GM23338 (cell line): ENCODE measurements around the gene CLTA. TPM values are rescaled to one million over a fixed set of nuclear protein-coding genes. Genes with fewer than 3 reads are reported as not detected.

Experiments
- ATAC-seq: fragments of 200-7000 bp; cut with Tn5 transposase; 3 replicates; pipeline ENCODE4 v1.9.1; 2020
- DNase-seq: peaks from one replicate; pipeline ENCODE4 v3.0.0-alpha.2; 2015; ENCODE audit warnings: low spot score
- H2AFZ ChIP-seq: fragments of 200-600 bp; sonication (generic); 2 replicates; pipeline ENCODE4 v1.8.0; 2016; ENCODE audit warnings: antibody characterized with exemption, mild to moderate bottlenecking, moderate library complexity
- H3F3A ChIP-seq: fragments of 200-600 bp; sonication (generic); replicated peaks from 2 replicates; pipeline ENCODE4 v1.8.0; 2017; ENCODE audit warnings: antibody characterized with exemption, mixed run types, low read depth
- H3K27ac ChIP-seq: fragments of 200-600 bp; sonication (generic); 2 replicates; pipeline ENCODE4 v1.6.1; 2016; ENCODE audit warnings: low read depth
- H3K27me3 ChIP-seq: fragments of 200-600 bp; sonication (generic); 2 replicates; pipeline ENCODE4 v1.8.0; 2016; ENCODE audit warnings: mild to moderate bottlenecking, mixed run types, moderate library complexity; ENCODE audit not compliant: insufficient read depth
- H3K36me3 ChIP-seq: fragments of 200-600 bp; sonication (generic); 2 replicates; pipeline ENCODE4 v1.8.0; 2016; ENCODE audit warnings: mild to moderate bottlenecking; ENCODE audit not compliant: insufficient read depth
- H3K4me1 ChIP-seq: fragments of 200-600 bp; sonication (generic); 2 replicates; pipeline ENCODE4 v1.8.0; 2016; ENCODE audit warnings: mild to moderate bottlenecking, moderate library complexity; ENCODE audit not compliant: insufficient read depth
- H3K4me2 ChIP-seq: fragments of 200-600 bp; sonication (generic); 2 replicates; pipeline ENCODE4 v1.7.1; 2017; ENCODE audit warnings: mixed run types
- H3K4me3 ChIP-seq: fragments of 200-600 bp; sonication (generic); 2 replicates; pipeline ENCODE4 v1.6.1; 2016; ENCODE audit warnings: mixed run types
- H3K79me2 ChIP-seq: fragments of 200-600 bp; sonication (generic); replicated peaks from 2 replicates; pipeline ENCODE4 v1.8.0; 2017; ENCODE audit warnings: mild to moderate bottlenecking; ENCODE audit not compliant: insufficient read depth
- H3K9me2 ChIP-seq: fragments of 200-600 bp; sonication (generic); 2 replicates; pipeline ENCODE4 v1.8.0; 2017; ENCODE audit not compliant: insufficient read depth
- H4K20me1 ChIP-seq: fragments of 200-600 bp; sonication (generic); replicated peaks from 2 replicates; pipeline ENCODE4 v1.8.0; 2017; ENCODE audit warnings: mild to moderate bottlenecking; ENCODE audit not compliant: insufficient read depth
- H3K27ac Mint-ChIP-seq: 2 replicates; pipeline ENCODE4 v1.8.0; 2020; ENCODE audit warnings: inconsistent platforms, mild to moderate bottlenecking, moderate library complexity, mixed read lengths
- H3K27me3 Mint-ChIP-seq: 3 replicates; pipeline ENCODE4 v1.8.0; 2022; ENCODE audit warnings: low read depth, mild to moderate bottlenecking, moderate library complexity, mixed read lengths, inconsistent platforms; ENCODE audit not compliant: insufficient read depth, poor library complexity
- H3K36me3 Mint-ChIP-seq: 3 replicates; pipeline ENCODE4 v1.8.0; 2021; ENCODE audit warnings: low read depth, mild to moderate bottlenecking, inconsistent platforms, moderate library complexity, mixed read lengths
- H3K4me1 Mint-ChIP-seq: 3 replicates; pipeline ENCODE4 v1.8.0; 2020; ENCODE audit warnings: mild to moderate bottlenecking, inconsistent platforms, mixed read lengths
- H3K4me3 Mint-ChIP-seq: 3 replicates; pipeline ENCODE4 v1.8.0; 2021; ENCODE audit warnings: moderate library complexity, mild to moderate bottlenecking, inconsistent platforms, mixed read lengths
- H3K9me3 Mint-ChIP-seq: 3 replicates; pipeline ENCODE4 v1.8.0; 2020; ENCODE audit warnings: moderate library complexity, mild to moderate bottlenecking, inconsistent platforms, mixed read lengths
- CREB1 ChIP-seq: fragments of 250-450 bp; sonication (Bioruptor Pico); IDR thresholded peaks from 2 replicates; pipeline ENCODE4 v1.5.0; 2020; ENCODE audit warnings: low read depth, mild to moderate bottlenecking, moderate library complexity
- JUNB ChIP-seq: IDR thresholded peaks from one replicate; pipeline ENCODE4 v1.6.1; 2016; ENCODE audit warnings: antibody characterized with exemption; ENCODE audit not compliant: unreplicated experiment
- ZNF114 ChIP-seq: fragments of 250-450 bp; sonication (Bioruptor Pico); IDR thresholded peaks from 2 replicates; pipeline ENCODE4 v1.5.0; 2020; ENCODE audit warnings: mild to moderate bottlenecking, moderate library complexity
- ZNF462 ChIP-seq: fragments of 250-450 bp; sonication (Bioruptor Pico); IDR thresholded peaks from 2 replicates; pipeline ENCODE4 v1.5.0; 2020; ENCODE audit warnings: mild to moderate bottlenecking, moderate library complexity
- polyA plus RNA-seq: library from polyadenylated mRNA; unstranded; fragments of >200 nt; fragmentation: Nextera tagmentation; extraction: Ambion mirVana; gene quantifications from 2 replicates; pipeline ENCODE4 v1.2.1, GENCODE V29; 2016
- total RNA-seq: library from RNA; depleted of rRNA; stranded (reverse); fragments of >200 nt; shearing (Covaris generic); gene quantifications from 2 replicates; pipeline ENCODE4 v1.2.3, GENCODE V29; 2014

Gene CLTA
- total and polyA plus RNA-seq, 2 experiments from 2014 or later, result 223 to 259 TPM

- Mint-ChIP-seq H3K9me3 (no peaks in the 10 kb centered on the region), H3K27ac (no peak overlapping the region), H3K36me3 (0 out of 3 replicates have a peak, but pooled peaks cover under 1% of the 10 kb centered on the region), H3K27me3 (no peaks in the 10 kb centered on the region), H3K4me1 (no peaks in the 10 kb centered on the region), H3K4me3 (no peak overlapping the region)
- Histone ChIP-seq H4K20me1 (peaks cover 6% of the 10 kb centered on the region; the same call in 1 of the 2 replicates), H3K79me2 (peaks cover 26% of the 10 kb centered on the region), H3F3A (no peaks in the 10 kb centered on the region), H3K27me3 (no peaks in the 10 kb centered on the region), H2AFZ (no peak overlapping the region), H3K4me3 (no peak overlapping the region), H3K9me2 (no peaks in the 10 kb centered on the region), H3K27ac (no peak overlapping the region), H3K4me1 (no peaks in the 10 kb centered on the region), H3K4me2 (no peak overlapping the region), H3K36me3 (no peaks in the 10 kb centered on the region)
- TF ChIP-seq ZNF462 (CRISPR knock-in tag) (no peak), ZNF114 (no peak), JUNB (no peak)
- DNase-seq (no peak), ATAC-seq (no peak)
Observed at GRCh38 chr9:36251428-36251827, 60.7 kb downstream of the CLTA start.

GRCh38 chr9:36258208-36258995 lies 67.7 kb downstream of the CLTA start, which contains the start of gene GNE:
Gene GNE (minus strand): TSS chr9:36258448. CDS start chr9:36249355, 9,093 bp downstream.
- H3K36me3 Mint-ChIP-seq, result no peaks in the 10 kb centered on the region; the same call in 2 of the 3 replicates
- H3K4me3 Mint-ChIP-seq, result peak within 1 kb of the TSS; percentile 90
- H3K27ac ChIP-seq, result peak within 1 kb of the TSS; percentile 72; the same call in 1 of the 2 replicates
- H3K4me3 ChIP-seq, result peak within 1 kb of the TSS; percentile 86
- H3K27ac Mint-ChIP-seq, result peak within 1 kb of the TSS; percentile 77
- H3K4me1 ChIP-seq, result no peaks in the 10 kb centered on the region
- ATAC-seq, result peak; percentile 89
- H3K27me3 ChIP-seq, result no peaks in the 10 kb centered on the region
- H2AFZ ChIP-seq, result peak within 1 kb of the TSS; percentile 97
- no peaks in the 10 kb centered on the region for H3K36me3 ChIP-seq
- peaks cover 8% of the 10 kb centered on the region for H3K27me3 Mint-ChIP-seq
- H3F3A ChIP-seq, result 0 out of 2 replicates have a peak, but pooled peaks cover 5% of the 10 kb centered on the region
- DNase-seq, result peak; percentile 96
- H3K4me2 ChIP-seq, result peak within 1 kb of the TSS; percentile 86
- H3K79me2 ChIP-seq, result peaks cover 31% of the 10 kb centered on the region
- no peaks in the 10 kb centered on the region for H3K4me1 Mint-ChIP-seq
- no peaks in the 10 kb centered on the region; the same call in 1 of the 2 replicates for H4K20me1 ChIP-seq
- H3K9me3 Mint-ChIP-seq, result no peaks in the 10 kb centered on the region; the same call in 2 of the 3 replicates
- H3K9me2 ChIP-seq, result no peaks in the 10 kb centered on the region
- TF ChIP-seq ZNF462 (CRISPR knock-in tag), result no peak
- TF ChIP-seq CREB1 (CRISPR knock-in tag), result peak; percentile 88
